Kidney glomerular epithelial cell (primary cell): ENCODE results near the gene CCSER1.
"Not testable (repeated sequence)": the region's sequence is repeated elsewhere in the genome, so short reads cannot be mapped to it uniquely, and the experiment has no call there.

Experiments used
- DNase-seq: peaks from one replicate; lab custom pipeline; 2025; lab: John Stamatoyannopoulos, UW

CCSER1 gene

GRCh38 chr4:90445380-90445779 lies 318.2 kb downstream of the CCSER1 start:
- DNase-seq, result no peak

- DNase-seq, result no peak
Measured at GRCh38 chr4:90449626-90450025, 322.4 kb downstream of the CCSER1 start.

- no peak for DNase-seq
Measured at GRCh38 chr4:90456891-90457290, 329.7 kb downstream of the CCSER1 start.

- DNase-seq, result no peak
Measured at GRCh38 chr4:90457817-90458216, 330.6 kb downstream of the CCSER1 start.

GRCh38 chr4:90458576-90458975 lies 331.4 kb downstream of the CCSER1 start:
- peak; percentile 38 for DNase-seq

- DNase-seq, result no peak
Measured at GRCh38 chr4:90474484-90474883, 347.3 kb downstream of the CCSER1 start.

- no peak for DNase-seq
Measured at GRCh38 chr4:90476019-90476418, 348.8 kb downstream of the CCSER1 start.

- no peak for DNase-seq
Measured at GRCh38 chr4:90476586-90476985, 349.4 kb downstream of the CCSER1 start.

GRCh38 chr4:90484894-90485293 lies 357.7 kb downstream of the CCSER1 start:
- not testable (repeated sequence) for DNase-seq

GRCh38 chr4:90486346-90486745 lies 359.2 kb downstream of the CCSER1 start:
- no peak for DNase-seq

- DNase-seq, result no peak
Measured at GRCh38 chr4:90495211-90495610, 368.0 kb downstream of the CCSER1 start.

GRCh38 chr4:90495936-90496335 lies 368.7 kb downstream of the CCSER1 start:
- peak; percentile 40 for DNase-seq

- DNase-seq, result no peak
Measured at GRCh38 chr4:90498175-90498574, 371.0 kb downstream of the CCSER1 start.

GRCh38 chr4:90503677-90504076 lies 376.5 kb downstream of the CCSER1 start:
- DNase-seq, result no peak

GRCh38 chr4:90515191-90515590 lies 388.0 kb downstream of the CCSER1 start:
- no peak for DNase-seq

GRCh38 chr4:90528551-90528950 lies 401.4 kb downstream of the CCSER1 start:
- DNase-seq, result no peak

GRCh38 chr4:90536408-90536807 lies 409.2 kb downstream of the CCSER1 start:
- DNase-seq, result no peak

- DNase-seq, result peak; percentile 5
Measured at GRCh38 chr4:90537491-90537890, 410.3 kb downstream of the CCSER1 start.

- DNase-seq, result no peak
Measured at GRCh38 chr4:90540536-90540935, 413.3 kb downstream of the CCSER1 start.

GRCh38 chr4:90542216-90542615 lies 415.0 kb downstream of the CCSER1 start:
- no peak for DNase-seq

GRCh38 chr4:90543419-90544170 lies 416.4 kb downstream of the CCSER1 start:
- no peak for DNase-seq

GRCh38 chr4:90544532-90545045 lies 417.4 kb downstream of the CCSER1 start:
- no peak for DNase-seq

GRCh38 chr4:90545380-90545779 lies 418.2 kb downstream of the CCSER1 start:
- DNase-seq, result no peak

- peak; percentile 6 for DNase-seq
Measured at GRCh38 chr4:90546114-90546513, 418.9 kb downstream of the CCSER1 start.
